ENCODE results near the gene GALNT18. TPM values are rescaled to one million over a fixed set of nuclear protein-coding genes. Genes with fewer than 3 reads are reported as not detected.

The GALNT18 gene
- total and polyA plus RNA-seq, 2 of the 4 experiments (the other 2 are of a cell fraction): 9.5 to 11.3 TPM

- intact Hi-C loops (cut with micrococcal nuclease): no loop called here
- Histone ChIP-seq H3K27ac (ENCODE audit: insufficient read depth, low read length) (no peak overlapping the region), H3K4me3 (ENCODE audit: insufficient read depth, low read depth, low read length) (no peak overlapping the region), H2BK120ac (ENCODE audit: low read depth, low read length) (no peak overlapping the region), H3K4me2 (ENCODE audit: low read depth, low read length) (no peak overlapping the region), H3K4me1 (ENCODE audit: control insufficient read depth, insufficient read depth, low read length) (0 out of 2 replicates have a peak, but pooled peaks cover 2% of the 10 kb centered on the region), H2BK20ac (ENCODE audit: low read depth, low read length) (no peak overlapping the region), H3K56ac (ENCODE audit: extremely low read depth, insufficient read depth, low read length) (no peak overlapping the region), H4K8ac (ENCODE audit: low read depth in 2 of 2, low read length in 2 of 2) (no peak overlapping the region), H2BK5ac (ENCODE audit: low read depth, low read length, poor library complexity, severe bottlenecking) (no peak overlapping the region), H3K23ac (ENCODE audit: low read depth, low read length) (no peak overlapping the region), H2AK9ac (replicated peaks; ENCODE audit: low read depth, low read length, poor library complexity) (no peak overlapping the region), H3K4ac (ENCODE audit: low read depth, low read length) (no peak overlapping the region), H3K9me3 (ENCODE audit: control insufficient read depth, insufficient read depth, low read length) (no peaks in the 10 kb centered on the region), H2AK5ac (ENCODE audit: low read depth, low read length) (no peak overlapping the region), H3K27me3 (ENCODE audit: control insufficient read depth, insufficient read depth, low read length) (peaks cover 14% of the 10 kb centered on the region), H4K20me1 (ENCODE audit: insufficient read depth, low read length) (no peaks in the 10 kb centered on the region; the same call in 1 of the 2 replicates), H3K36me3 (ENCODE audit: control insufficient read depth, insufficient read depth, low read length) (no peaks in the 10 kb centered on the region), H2AFZ (replicated peaks; ENCODE audit: low read length, poor library complexity) (no peak overlapping the region), H3K79me1 (ENCODE audit: low read depth in 1 of 2, low read length in 2 of 2) (no peaks in the 10 kb centered on the region; a peak in 1 of 4 replicates), H3K9ac (ENCODE audit: low read depth, low read length) (no peak overlapping the region), H3K14ac (replicated peaks; ENCODE audit: low read depth, low read length) (no peak overlapping the region), H4K91ac (ENCODE audit: insufficient read depth, low read depth, low read length) (no peak overlapping the region), H3K18ac (ENCODE audit: low read depth, low read length) (no peak overlapping the region), H3K9me1 (ENCODE audit: insufficient read depth, low read length) (no peaks in the 10 kb centered on the region), H2BK15ac (ENCODE audit: low read depth, low read length) (no peak overlapping the region), H4K5ac (ENCODE audit: low read depth, low read length) (no peak overlapping the region)
- DNase-seq (no peak), ATAC-seq (ENCODE audit: low read depth) (no peak)
- TF ChIP-seq CHD1 (IDR thresholded peaks at IDR 0.05; ENCODE audit: low read depth, low read length) (no peak), SMC3 (IDR thresholded peaks at IDR 0.05; ENCODE audit: low read depth, low read length) (no peak), MAZ (IDR thresholded peaks at IDR 0.05; ENCODE audit: borderline replicate concordance, low read depth, low read length) (no peak), POLR2A (IDR thresholded peaks at IDR 0.05; ENCODE audit: low read depth, low read length) (no peak), MXI1 (IDR thresholded peaks at IDR 0.05; ENCODE audit: borderline replicate concordance, low read depth, low read length) (no peak), BHLHE40 (IDR thresholded peaks at IDR 0.05; ENCODE audit: low read depth, low read length) (no peak), USF2 (IDR thresholded peaks at IDR 0.05; ENCODE audit: low read depth, low read length) (no peak), RCOR1 (IDR thresholded peaks at IDR 0.05; ENCODE audit: insufficient replicate concordance, low read length) (no peak)
- TF ChIP-seq, protein P1, sequence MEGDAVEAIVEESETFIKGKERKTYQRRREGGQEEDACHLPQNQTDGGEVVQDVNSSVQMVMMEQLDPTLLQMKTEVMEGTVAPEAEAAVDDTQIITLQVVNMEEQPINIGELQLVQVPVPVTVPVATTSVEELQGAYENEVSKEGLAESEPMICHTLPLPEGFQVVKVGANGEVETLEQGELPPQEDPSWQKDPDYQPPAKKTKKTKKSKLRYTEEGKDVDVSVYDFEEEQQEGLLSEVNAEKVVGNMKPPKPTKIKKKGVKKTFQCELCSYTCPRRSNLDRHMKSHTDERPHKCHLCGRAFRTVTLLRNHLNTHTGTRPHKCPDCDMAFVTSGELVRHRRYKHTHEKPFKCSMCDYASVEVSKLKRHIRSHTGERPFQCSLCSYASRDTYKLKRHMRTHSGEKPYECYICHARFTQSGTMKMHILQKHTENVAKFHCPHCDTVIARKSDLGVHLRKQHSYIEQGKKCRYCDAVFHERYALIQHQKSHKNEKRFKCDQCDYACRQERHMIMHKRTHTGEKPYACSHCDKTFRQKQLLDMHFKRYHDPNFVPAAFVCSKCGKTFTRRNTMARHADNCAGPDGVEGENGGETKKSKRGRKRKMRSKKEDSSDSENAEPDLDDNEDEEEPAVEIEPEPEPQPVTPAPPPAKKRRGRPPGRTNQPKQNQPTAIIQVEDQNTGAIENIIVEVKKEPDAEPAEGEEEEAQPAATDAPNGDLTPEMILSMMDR (conservative IDR thresholded peaks at IDR 0.05; ENCODE audit: low read depth, low read length): no peak
- in situ Hi-C loops (cut with MboI; ENCODE audit: low sequenced_read_pairs): no loop called here
- dilution Hi-C loops (cut with HindIII; ENCODE audit: low sequenced_read_pairs, unreplicated experiment): no loop called here
- BruUV-seq (replicated peaks): no TSS peak
- POLR2A ChIA-PET (ENCODE audit: unreplicated experiment): no interaction called here
- no CpG with 5 or more reads among the region's 2 CpGs for WGBS, 2 experiments (ENCODE audit: extremely low coverage in 2 of 2, insufficient read length in 1 of 2)
- CTCF ChIA-PET: no interaction called here
These were observed 143.9 kb downstream of the GALNT18 start for GRCh38 chr11:11477695-11478420.

All from IMR-90 (cell line).